HG02623 (cell line): ENCODE results near the gene VAC14.

Experiments
- ATAC-seq: cut with Tn5 transposase; IDR thresholded peaks from one replicate; pipeline ENCODE4 v1.9.1; 2021; ENCODE audit warnings: moderate library complexity; ENCODE audit not compliant: unreplicated experiment

The VAC14 gene

DNA sequence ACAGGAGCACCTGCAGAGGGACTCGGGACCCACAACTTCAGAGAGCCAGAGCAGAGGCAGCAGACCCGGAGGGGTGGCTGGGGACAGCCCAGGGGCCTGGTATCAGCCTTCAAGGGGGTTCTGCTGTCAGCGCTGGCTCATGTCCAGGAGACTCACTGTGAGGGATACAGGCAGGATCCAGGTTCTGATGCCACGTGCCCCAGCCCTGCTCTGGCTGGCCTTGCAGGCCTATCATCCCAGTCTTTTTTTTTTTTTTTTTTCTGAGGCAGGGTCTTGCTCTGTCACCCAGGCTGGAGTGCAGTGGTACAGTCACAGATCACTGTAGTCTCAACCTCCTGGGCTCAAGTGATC lies 106.1 kb downstream of the VAC14 start:
- ATAC-seq = no peak

DNA sequence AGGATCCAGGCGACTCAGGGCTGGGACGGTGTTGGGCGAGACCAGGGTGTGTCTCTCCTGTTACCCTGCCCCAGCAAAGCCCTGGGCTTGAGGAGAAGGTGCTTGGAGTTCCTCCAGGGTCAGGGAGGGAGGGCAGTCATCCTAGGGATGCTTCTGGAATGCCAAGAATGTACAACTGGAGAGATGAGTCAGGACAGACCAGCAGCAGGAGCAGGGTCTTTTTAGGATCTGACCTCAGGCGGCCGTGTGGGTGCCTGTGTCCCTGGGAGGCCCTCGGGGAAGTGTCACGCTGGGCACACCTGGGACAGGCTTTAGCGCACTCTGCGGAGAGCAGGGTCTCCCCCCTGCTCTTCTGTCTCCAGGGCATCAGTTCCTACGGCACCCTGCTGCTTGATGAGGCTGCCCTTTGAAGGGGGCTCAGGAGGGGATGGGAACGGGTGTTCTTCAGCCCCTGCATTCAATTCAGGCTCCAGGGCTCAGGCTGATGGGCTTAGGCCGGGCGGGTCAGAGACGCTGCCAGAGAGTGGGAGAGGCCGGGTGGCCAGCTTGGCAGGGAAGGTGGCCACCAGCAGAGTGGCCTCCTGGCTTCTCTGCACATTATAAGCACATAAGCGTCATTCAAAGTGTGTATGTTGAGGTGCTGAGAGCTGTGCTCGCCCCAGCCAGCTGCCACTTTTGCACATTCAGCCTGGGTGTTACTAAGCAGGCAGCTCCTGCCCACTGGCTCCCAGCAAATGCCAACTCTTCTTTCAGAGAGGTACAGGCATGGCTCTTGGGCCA lies 106.7 kb downstream of the VAC14 start:
- no peak for ATAC-seq

DNA sequence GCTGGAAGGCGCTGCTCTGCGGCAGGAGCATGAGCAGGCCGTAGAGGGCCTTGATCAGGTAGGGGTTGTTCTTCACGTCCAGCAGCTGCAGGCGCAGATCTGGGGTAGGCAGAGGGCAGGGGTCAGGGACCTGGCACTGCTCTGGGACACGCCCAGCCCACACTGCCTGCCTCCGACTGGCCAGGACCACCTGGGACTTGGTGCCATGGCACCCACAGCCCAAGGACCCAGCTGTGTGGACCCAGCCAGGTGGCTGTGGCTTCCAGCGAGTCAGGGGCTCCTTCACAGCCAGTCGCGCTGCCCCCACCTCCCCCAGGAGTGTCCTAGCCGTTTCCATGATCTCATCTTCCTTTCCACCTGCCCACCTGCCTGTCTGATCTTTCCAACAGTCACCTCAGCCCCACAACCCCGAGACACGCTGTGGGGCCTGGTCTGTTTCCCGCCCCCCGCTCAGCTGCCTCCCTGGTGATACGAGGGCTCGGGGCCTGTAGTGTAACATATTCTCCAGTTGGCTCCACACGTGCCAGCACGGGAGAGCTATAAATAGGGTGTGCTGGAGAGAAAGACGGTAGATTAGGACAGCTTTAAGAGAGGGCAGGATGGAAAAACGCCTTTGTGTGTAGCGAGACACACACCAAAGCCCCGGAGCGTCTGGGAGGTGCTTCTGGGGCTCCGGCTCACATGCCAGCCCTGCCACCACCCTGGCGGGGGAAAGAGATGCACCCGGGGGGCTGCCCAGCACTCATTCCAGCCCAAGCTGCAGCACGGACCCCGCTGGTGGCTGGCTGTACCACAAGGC lies 107.9 kb downstream of the VAC14 start:
- no peak for ATAC-seq

DNA sequence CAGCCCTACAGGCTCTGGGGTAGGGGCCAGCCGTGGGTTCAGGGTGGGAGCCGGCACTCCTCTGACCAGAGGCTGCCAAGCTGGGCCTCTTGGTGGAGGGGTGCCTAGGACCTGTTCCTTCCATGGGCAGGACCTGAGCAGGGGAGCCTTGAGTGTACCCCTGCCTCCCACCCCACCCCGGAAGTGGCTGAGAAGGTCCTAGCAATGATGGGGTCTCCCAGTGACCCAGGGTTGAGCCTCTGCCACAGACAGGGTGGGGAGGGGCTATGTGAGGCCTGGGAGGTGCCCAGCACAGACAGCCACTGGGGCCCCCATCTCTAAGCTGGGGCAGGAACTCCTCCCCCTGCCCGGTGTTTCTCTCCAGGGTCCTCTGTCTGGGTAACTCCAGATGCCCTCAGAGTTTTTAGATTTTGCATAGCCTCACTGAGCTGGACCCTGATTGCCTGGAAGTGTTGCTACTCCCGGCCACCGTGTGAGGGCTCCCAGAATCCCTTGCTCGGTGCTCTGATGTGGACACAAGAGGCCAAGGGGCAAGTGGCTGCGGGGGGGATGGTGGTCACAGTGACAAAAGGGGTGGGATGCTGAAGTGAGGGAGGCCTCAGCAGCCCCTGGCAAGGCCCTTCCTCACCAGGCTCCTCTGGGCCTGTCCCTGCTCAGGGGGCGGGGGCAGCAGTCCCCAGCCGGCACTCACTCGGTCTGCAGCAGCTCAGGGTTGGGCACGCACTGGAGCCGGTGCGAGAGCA lies 108.7 kb downstream of the VAC14 start:
- ATAC-seq = no peak

DNA sequence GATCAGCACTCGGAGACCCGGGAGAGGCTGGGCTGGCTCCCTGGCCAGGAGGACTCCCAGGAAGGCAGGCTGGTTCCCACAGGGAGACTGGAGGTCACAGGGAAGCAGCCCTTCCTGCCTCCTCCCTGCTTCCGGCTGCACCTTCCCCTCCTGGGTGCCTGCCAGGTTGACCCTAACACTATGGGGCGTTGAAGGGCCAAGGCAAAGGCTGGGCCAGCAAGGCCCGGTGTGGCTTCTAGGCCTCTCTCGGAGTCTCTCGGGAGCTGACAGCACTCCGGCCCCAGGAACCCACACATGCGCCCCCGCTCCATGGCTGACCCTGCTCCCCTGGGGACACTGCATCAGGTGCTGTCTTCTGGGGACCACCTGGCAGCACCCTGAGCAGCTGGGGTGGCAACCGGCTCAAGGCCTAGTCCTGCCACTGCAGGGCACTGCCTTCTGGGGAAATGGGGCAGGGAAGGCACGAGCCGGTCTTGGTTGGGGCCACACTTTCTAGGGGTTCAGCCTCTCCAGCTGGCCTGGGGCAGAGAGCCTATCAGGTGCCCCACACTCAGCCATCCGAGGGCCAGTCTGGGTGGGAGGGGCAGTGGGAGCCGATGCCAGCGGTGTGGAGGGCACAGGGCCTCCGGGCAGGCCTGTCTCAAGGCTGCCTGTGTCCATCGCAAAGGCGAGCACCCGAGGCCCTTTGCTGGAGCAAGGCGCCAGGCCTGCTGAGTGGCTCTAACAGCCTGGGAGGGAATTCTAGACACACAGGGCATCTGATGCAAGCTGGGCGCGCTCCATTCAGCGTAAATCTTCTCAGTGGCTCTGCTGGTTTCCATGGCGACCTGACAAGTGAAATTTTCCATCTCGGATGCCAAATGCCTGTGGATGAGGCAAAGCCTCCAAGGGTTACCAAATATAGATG lies 109.5 kb downstream of the VAC14 start:
- no peak for ATAC-seq

DNA sequence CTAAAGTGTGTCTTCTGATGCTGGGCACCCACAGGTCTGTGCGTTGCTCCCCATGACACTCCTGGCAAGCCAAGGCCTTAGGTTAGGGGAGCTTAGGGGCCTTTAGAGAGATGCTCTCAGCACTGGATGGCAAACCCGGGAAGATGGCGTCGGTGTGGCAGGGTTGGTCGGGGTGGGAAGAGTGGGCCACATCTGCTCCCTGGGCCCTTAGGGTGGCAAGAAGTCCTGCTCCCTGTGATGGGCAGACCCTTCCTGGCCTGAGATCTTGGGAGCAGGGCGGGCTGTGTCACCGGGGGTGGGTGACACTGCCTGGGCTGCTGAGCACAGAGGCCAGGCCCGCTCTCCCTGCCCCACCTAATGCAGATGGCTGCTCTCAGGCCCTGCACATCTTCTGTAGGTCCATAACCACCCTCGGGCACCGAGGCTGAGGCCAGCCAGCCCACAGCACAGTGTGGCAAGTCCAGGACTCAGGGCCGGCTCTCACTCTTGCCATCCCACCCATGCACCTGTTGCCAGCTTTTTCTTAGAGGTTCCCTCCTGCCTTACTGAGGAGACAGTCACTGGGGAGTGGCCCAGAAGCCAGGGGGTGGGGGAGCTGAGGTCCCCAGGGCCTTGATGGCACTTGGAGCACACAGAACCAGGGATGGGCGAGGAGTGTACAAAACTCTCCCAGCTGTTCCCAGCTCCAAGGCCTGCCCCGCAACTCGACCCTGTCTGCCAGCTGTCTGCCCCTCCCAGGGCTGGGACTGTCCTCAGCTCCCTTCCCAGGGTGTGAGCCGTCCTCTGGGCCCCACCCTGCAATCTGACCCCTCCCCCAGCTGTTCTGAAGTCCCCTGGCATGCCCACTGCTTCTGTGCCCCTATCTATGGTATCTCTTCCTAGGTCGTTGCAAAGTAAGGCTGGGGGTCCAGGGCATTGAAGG lies 110.7 kb downstream of the VAC14 start:
- ATAC-seq = no peak

DNA sequence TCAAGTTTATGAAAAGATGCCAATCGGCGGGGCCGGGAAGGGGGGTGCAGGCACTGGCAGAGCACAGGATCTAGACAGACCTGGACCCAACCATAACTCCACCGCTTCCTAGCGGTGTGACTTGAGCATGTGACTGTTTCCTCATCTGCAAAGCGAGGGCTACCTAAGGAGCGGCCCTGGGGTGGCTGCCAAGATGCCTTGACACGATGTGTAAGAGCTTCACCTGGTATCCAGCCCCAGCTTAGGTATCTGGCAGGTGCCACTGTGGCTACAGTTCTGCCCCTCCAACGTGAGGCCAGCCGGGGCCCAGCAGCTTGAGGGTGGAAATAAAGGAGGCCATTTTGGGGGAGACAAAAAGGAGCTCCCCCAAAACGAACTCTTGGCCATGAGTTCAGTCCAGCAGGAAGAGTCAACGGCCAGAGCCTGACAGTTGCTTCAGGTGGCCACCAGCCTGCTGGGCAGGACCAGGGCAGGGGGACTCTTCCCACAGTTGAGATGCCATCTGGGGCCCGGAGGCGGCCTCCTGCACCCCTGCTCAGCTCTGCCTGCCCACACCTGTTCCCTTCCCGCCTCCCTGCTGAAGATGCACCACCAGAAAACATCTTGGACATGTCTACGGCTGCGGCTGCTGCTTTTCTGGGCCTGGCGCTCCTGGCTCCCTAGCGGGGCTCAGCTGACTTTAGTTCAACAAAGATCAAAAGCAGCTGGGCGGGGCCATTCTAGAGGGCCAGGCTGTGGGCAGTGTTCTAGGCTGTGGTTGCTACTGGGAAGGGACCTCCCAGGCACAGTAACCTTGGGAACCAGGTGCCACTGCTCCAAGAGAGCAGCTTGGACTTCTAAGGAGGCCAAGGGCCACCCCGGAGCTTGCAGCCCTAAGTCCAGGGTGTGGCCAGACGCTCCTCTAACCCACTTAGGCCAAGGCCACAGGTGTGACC lies 111.7 kb downstream of the VAC14 start:
- ATAC-seq = no peak

DNA sequence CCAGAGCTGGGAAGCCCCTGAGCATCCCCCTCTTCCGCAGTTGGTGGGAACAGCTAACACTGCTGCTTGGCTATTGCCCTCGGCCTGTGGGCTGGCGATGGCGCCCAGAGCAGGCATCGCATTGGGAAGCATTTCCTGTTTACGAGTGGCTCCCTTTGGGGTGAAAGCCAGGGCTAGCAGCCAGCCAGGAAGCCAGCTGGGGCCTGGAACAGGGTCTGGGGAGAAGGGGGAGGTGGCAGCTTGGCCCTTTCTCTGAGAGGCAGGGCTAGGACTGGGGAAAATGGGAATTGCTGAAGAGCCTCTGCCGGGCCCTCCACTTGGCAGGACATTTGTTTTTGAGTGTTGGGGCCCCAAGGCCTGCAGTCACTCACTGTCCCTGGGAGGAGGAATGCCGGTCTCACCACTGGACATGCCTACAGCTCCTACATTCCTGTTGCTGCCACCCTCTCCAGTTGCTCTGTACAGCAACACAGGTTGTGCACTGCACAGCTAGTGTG lies 112.7 kb downstream of the VAC14 start:
- ATAC-seq = no peak

DNA sequence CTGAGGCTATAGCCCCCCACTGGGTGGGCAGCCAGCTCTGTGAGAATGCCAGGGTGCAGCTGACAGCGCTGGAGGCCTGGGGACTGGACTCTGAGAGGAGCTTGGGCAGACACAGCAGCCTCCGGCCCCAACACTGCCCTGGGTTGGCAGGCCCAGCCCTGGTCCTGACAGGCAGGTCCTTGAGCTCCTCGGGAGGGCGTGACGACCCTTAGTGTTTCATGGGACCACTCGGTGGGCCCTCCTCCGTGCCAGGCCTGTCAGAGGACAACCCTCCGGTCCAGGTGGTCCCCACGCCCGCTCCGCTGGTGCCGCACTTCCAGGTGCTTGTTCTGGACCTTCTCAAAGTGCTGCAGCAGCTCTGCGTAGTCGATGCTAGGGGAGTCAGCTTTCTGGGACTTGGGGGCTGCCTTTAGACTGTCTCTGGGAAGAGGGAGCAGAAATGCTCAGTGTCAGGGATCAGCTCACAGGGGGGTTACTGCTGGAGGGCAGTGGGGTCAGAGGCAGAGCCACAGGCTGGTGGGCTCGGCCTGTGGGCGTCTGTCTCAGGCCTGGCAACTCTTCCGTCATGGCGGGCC lies 113.2 kb downstream of the VAC14 start:
- no peak for ATAC-seq

DNA sequence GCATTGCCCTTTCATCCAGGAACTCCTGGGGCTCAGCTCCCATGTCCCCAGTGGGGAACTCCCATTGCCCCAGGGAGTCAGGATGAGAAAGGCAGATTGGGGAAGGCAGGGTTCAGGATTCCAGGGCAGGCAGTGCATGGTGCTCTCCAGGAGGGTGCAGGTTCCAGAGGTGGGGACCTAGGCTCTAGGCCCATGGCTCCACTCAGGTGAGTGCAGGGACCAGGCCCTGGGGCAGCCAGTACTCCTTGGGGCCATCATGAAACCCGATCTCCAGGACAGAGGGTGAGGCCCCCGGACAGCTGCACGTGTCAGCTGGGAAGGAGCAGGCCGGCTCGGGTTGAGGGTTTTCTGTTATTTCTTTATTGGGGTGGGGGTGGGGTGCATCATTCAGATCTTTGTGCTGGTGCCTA lies 113.9 kb downstream of the VAC14 start:
- no peak for ATAC-seq

DNA sequence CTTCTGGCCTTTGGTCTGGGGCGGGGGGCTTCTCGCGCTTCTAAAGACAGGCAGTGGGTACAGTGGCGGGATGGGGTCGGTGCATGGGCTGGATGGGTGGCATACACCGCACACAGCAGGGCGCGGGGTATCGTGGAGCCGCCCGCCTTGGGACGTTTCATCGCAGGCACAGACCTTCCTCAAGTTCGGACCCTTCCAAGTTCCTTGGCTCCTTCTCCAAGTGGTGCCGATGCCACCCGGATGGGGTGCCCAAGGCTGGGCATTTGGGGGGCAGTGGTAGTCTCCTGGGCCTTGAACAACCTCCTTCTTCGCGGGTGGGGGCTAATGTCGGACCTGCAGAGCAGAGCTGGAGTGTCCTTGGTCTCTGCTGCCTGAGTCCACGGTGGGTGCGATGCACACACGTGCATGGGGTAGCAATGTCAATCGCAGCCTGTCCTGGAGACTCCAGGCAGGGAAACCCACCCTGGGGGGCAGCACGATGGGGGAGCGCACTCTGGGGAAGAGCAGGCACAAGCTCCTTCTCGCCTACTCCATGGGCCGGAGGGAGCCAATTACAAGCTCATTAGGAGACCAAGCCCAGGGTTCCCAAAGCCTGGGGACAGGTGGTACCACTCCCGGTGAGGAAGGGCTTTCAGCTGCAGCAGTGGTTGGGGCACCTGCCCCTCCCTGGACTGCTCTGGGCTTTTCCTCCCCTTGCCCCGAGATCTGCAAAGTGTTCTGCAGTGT lies 114.4 kb downstream of the VAC14 start:
- no peak for ATAC-seq

DNA sequence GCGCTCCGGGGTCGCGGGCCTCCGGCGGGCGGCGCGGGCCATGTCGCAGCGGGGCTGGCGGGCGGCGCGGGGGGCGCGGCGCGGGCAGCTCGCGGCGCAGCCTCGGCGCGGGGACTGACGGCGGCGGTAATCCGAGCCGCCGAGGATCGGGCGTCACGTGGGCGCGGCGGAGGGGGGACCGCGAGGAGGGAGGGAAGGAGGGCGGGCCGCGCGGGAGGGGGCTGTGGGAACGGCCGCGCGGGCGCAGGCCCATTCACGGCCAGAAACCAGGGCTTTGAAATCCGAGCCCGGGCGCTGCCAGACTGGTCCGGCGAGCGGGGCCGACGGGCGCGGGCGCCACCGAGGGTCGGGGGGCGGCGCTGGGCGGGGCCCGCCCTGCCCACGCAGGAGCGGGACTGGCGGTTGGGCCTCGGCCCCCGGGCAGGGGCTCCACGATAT lies 115.0 kb downstream of the VAC14 start, which contains the start of gene MTSS2:
TSS of gene MTSS2 (minus strand) at position 116 of the 438 bp plus-strand sequence. CDS start 262 bp downstream, outside the sequence.
- no peak for ATAC-seq

DNA sequence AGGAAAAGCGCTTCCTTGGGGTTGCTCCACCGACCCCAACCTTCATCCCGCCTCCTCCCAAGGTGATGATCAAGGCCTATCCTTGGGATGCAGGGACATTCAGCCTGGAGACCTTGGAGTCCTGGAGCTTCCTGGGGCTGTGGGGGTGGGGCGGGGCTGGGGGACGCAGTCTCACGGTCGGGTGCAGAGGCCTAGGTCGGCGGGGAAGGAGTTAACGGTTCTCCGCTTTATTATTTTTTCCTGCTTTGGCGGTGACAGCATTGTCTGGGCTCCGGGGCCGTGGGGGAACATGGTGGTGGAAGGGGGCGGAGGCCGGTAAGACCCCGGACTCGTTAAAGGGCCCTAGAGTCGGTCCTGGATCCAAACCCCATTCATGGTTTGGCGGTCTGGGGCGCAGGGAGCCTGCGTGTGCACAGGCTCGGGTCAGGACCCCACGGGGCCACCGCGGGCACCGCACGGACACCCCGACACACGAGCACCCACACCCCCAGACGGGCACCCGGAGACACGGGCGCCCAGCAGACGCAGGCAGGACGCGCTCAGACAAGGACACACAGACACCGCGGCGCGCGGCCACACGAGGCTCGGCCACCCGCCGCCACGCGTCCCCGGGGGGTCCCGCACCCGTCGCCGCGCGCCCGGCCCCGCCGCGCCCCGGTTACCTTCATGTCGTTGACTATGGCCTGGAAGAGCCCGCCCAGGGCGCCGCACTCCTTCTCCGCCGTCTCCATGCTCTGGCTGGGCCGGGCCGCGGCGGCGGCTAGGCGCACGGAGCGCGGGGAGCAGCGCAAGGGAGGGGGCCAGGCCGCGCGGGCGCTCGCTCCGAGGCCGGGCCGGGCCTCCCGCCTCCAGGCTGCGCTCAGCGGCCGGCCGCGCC lies 115.7 kb downstream of the VAC14 start:
- no peak for ATAC-seq

DNA sequence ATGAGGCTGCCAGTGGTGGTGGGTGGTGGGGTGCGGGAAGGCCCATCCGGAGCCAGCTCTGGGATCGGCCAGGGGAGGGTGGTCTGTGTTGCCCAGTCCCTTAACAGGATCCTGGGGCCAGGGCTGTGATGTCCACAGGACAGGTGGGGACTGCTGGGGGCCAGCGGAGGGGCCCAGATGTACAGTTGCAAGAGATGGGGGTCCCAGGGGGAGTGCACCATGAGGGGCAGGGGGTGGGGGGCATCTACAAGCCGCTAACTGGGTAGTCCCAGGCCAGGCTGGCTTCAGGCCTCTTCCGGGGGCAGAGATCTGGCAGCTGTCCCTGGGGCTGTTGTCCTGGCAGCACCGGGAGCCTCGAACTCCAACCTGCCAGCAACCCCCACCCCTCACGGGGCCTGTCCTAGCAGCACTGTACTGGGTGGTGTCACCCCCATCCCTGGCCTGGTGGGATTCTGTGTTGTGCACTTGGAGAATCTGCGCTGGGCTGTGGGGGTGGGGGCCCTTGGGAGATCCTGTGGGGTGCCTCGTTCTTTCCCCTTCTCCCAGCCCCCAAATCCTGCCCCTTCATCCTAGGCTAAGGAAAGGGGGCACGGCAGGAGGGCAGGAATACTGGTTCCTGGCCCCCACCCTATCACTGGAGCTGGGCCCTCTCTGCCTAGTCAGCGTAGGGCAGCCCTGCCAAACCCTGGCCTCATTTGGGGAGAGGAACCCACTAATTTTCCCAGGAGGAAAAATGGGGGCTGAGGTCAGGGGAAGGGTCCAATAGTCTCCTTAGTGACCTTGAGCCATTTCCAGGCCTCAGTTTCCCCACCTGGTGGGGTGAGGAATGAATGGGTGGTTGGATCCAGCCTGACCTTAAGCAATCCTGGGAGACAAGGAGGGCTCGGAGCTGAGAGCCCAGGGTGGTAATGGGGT lies 116.6 kb downstream of the VAC14 start:
- ATAC-seq = no peak
